Measurements from ENCODE around the gene STYXL2.

GRCh38 chr1:167135281-167135840, 41.5 kb downstream of the STYXL2 start:
- TF ChIP-seq POLR2AphosphoS5 (IDR thresholded peaks at IDR 0.05; ENCODE audit: low read depth, low read length) (no peak), TAF1 (IDR thresholded peaks at IDR 0.05; ENCODE audit: borderline replicate concordance, insufficient read depth, low read length) (no peak), SIN3A (IDR thresholded peaks at IDR 0.05; ENCODE audit: borderline replicate concordance, insufficient read depth, low read length) (no peak), REST (IDR thresholded peaks at IDR 0.05; ENCODE audit: insufficient read depth in 1 of 2, low read depth in 2 of 2, low read length in 2 of 2) (no peak)
